ENCODE results near the gene RACGAP1.
A peak's percentile ranks its signal among the peaks of the same experiment; 100 is the strongest.

The RACGAP1 gene

GRCh38 chr12:49950273-49951251, 74.7 kb downstream of the RACGAP1 start, which contains the start of gene AQP2:
Gene AQP2, plus strand, starts transcription at chr12:49950737. Its CDS starts 94 bp downstream, at chr12:49950831.
- Histone ChIP-seq H3K27ac (ENCODE audit: insufficient read depth, low read length, poor library complexity, severe bottlenecking) (no peak within 1 kb of the TSS), H3K4me1 (ENCODE audit: control insufficient read depth, insufficient read depth, low read length, poor library complexity, severe bottlenecking) (no peaks in the 10 kb centered on the region), H3K4me3 (ENCODE audit: insufficient read depth, low read depth, low read length, poor library complexity, severe bottlenecking) (no peak within 1 kb of the TSS), H3K9me3 (ENCODE audit: control insufficient read depth, low read length) (no peaks in the 10 kb centered on the region), H3K36me3 (ENCODE audit: control insufficient read depth, insufficient read depth, low read length) (no peaks in the 10 kb centered on the region), H3K27me3 (replicated peaks; ENCODE audit: control insufficient read depth, insufficient read depth, low read length, poor library complexity, severe bottlenecking) (peaks cover 12% of the 10 kb centered on the region)
- no peak for DNase-seq

- no peak for DNase-seq
- Histone ChIP-seq H3K4me3 (ENCODE audit: insufficient read depth, low read depth, low read length, poor library complexity, severe bottlenecking) (no peak overlapping the region), H3K4me1 (ENCODE audit: control insufficient read depth, insufficient read depth, low read length, poor library complexity, severe bottlenecking) (peaks cover 6% of the 10 kb centered on the region), H3K36me3 (ENCODE audit: control insufficient read depth, insufficient read depth, low read length) (no peaks in the 10 kb centered on the region), H3K27ac (ENCODE audit: insufficient read depth, low read length, poor library complexity, severe bottlenecking) (no peak overlapping the region), H3K27me3 (replicated peaks; ENCODE audit: control insufficient read depth, insufficient read depth, low read length, poor library complexity, severe bottlenecking) (peaks cover 12% of the 10 kb centered on the region), H3K9me3 (ENCODE audit: control insufficient read depth, low read length) (no peaks in the 10 kb centered on the region)
Measured at GRCh38 chr12:49949866-49950265, 75.4 kb downstream of the RACGAP1 start.

- H3K27ac ChIP-seq (ENCODE audit: insufficient read depth, low read length, poor library complexity, severe bottlenecking) = no peak overlapping the region
- no peaks in the 10 kb centered on the region for H3K9me3 ChIP-seq (ENCODE audit: control insufficient read depth, low read length)
- peaks cover 10% of the 10 kb centered on the region for H3K4me1 ChIP-seq (ENCODE audit: control insufficient read depth, insufficient read depth, low read length, poor library complexity, severe bottlenecking)
- no peak overlapping the region for H3K4me3 ChIP-seq (ENCODE audit: insufficient read depth, low read depth, low read length, poor library complexity, severe bottlenecking)
- peaks cover 12% of the 10 kb centered on the region for H3K27me3 ChIP-seq (replicated peaks; ENCODE audit: control insufficient read depth, insufficient read depth, low read length, poor library complexity, severe bottlenecking)
- no peak for DNase-seq
- no peaks in the 10 kb centered on the region for H3K36me3 ChIP-seq (ENCODE audit: control insufficient read depth, insufficient read depth, low read length)
Measured at GRCh38 chr12:49948866-49949845, 76.1 kb downstream of the RACGAP1 start.

- Histone ChIP-seq H3K27ac (ENCODE audit: insufficient read depth, low read length, poor library complexity, severe bottlenecking) (no peak overlapping the region), H3K4me3 (ENCODE audit: insufficient read depth, low read depth, low read length, poor library complexity, severe bottlenecking) (no peak overlapping the region), H3K27me3 (replicated peaks; ENCODE audit: control insufficient read depth, insufficient read depth, low read length, poor library complexity, severe bottlenecking) (no peaks in the 10 kb centered on the region), H3K9me3 (ENCODE audit: control insufficient read depth, low read length) (no peaks in the 10 kb centered on the region), H3K36me3 (ENCODE audit: control insufficient read depth, insufficient read depth, low read length) (no peaks in the 10 kb centered on the region), H3K4me1 (ENCODE audit: control insufficient read depth, insufficient read depth, low read length, poor library complexity, severe bottlenecking) (peaks cover 20% of the 10 kb centered on the region)
- DNase-seq = no peak
Measured at GRCh38 chr12:49947593-49948226, 77.6 kb downstream of the RACGAP1 start.

GRCh38 chr12:49946497-49946896, 78.8 kb downstream of the RACGAP1 start:
- Histone ChIP-seq H3K27me3 (replicated peaks; ENCODE audit: control insufficient read depth, insufficient read depth, low read length, poor library complexity, severe bottlenecking) (no peaks in the 10 kb centered on the region), H3K27ac (ENCODE audit: insufficient read depth, low read length, poor library complexity, severe bottlenecking) (no peak overlapping the region), H3K36me3 (ENCODE audit: control insufficient read depth, insufficient read depth, low read length) (no peaks in the 10 kb centered on the region), H3K4me1 (ENCODE audit: control insufficient read depth, insufficient read depth, low read length, poor library complexity, severe bottlenecking) (peaks cover 29% of the 10 kb centered on the region), H3K9me3 (ENCODE audit: control insufficient read depth, low read length) (no peaks in the 10 kb centered on the region), H3K4me3 (ENCODE audit: insufficient read depth, low read depth, low read length, poor library complexity, severe bottlenecking) (no peak overlapping the region)
- no peak for DNase-seq

GRCh38 chr12:49946086-49946485, 79.2 kb downstream of the RACGAP1 start:
- H3K27me3 ChIP-seq (replicated peaks; ENCODE audit: control insufficient read depth, insufficient read depth, low read length, poor library complexity, severe bottlenecking) = no peaks in the 10 kb centered on the region
- peaks cover 29% of the 10 kb centered on the region for H3K4me1 ChIP-seq (ENCODE audit: control insufficient read depth, insufficient read depth, low read length, poor library complexity, severe bottlenecking)
- DNase-seq = no peak
- H3K4me3 ChIP-seq (ENCODE audit: insufficient read depth, low read depth, low read length, poor library complexity, severe bottlenecking) = no peak overlapping the region
- no peak overlapping the region for H3K27ac ChIP-seq (ENCODE audit: insufficient read depth, low read length, poor library complexity, severe bottlenecking)
- no peaks in the 10 kb centered on the region for H3K9me3 ChIP-seq (ENCODE audit: control insufficient read depth, low read length)
- H3K36me3 ChIP-seq (ENCODE audit: control insufficient read depth, insufficient read depth, low read length) = no peaks in the 10 kb centered on the region

- Histone ChIP-seq H3K36me3 (ENCODE audit: control insufficient read depth, insufficient read depth, low read length) (no peaks in the 10 kb centered on the region), H3K27ac (ENCODE audit: insufficient read depth, low read length, poor library complexity, severe bottlenecking) (peak overlapping the region; percentile 62), H3K4me1 (ENCODE audit: control insufficient read depth, insufficient read depth, low read length, poor library complexity, severe bottlenecking) (peaks cover 29% of the 10 kb centered on the region), H3K4me3 (ENCODE audit: insufficient read depth, low read depth, low read length, poor library complexity, severe bottlenecking) (no peak overlapping the region), H3K9me3 (ENCODE audit: control insufficient read depth, low read length) (no peaks in the 10 kb centered on the region), H3K27me3 (replicated peaks; ENCODE audit: control insufficient read depth, insufficient read depth, low read length, poor library complexity, severe bottlenecking) (no peaks in the 10 kb centered on the region)
- peak; percentile 63 to 70 (median 70) for DNase-seq
Measured at GRCh38 chr12:49945394-49946080, 79.8 kb downstream of the RACGAP1 start.

- Histone ChIP-seq H3K4me3 (ENCODE audit: insufficient read depth, low read depth, low read length, poor library complexity, severe bottlenecking) (no peak overlapping the region), H3K27ac (ENCODE audit: insufficient read depth, low read length, poor library complexity, severe bottlenecking) (peak overlapping the region; percentile 62), H3K36me3 (ENCODE audit: control insufficient read depth, insufficient read depth, low read length) (no peaks in the 10 kb centered on the region), H3K4me1 (ENCODE audit: control insufficient read depth, insufficient read depth, low read length, poor library complexity, severe bottlenecking) (peaks cover 29% of the 10 kb centered on the region), H3K27me3 (replicated peaks; ENCODE audit: control insufficient read depth, insufficient read depth, low read length, poor library complexity, severe bottlenecking) (no peaks in the 10 kb centered on the region), H3K9me3 (ENCODE audit: control insufficient read depth, low read length) (no peaks in the 10 kb centered on the region)
- no peak for DNase-seq
Measured at GRCh38 chr12:49944718-49945117, 80.6 kb downstream of the RACGAP1 start.

- Histone ChIP-seq H3K4me3 (ENCODE audit: insufficient read depth, low read depth, low read length, poor library complexity, severe bottlenecking) (no peak overlapping the region), H3K36me3 (ENCODE audit: control insufficient read depth, insufficient read depth, low read length) (no peaks in the 10 kb centered on the region), H3K4me1 (ENCODE audit: control insufficient read depth, insufficient read depth, low read length, poor library complexity, severe bottlenecking) (peaks cover 29% of the 10 kb centered on the region), H3K27me3 (replicated peaks; ENCODE audit: control insufficient read depth, insufficient read depth, low read length, poor library complexity, severe bottlenecking) (no peaks in the 10 kb centered on the region), H3K9me3 (ENCODE audit: control insufficient read depth, low read length) (no peaks in the 10 kb centered on the region), H3K27ac (ENCODE audit: insufficient read depth, low read length, poor library complexity, severe bottlenecking) (peak overlapping the region; percentile 12)
- no peak for DNase-seq
Measured at GRCh38 chr12:49944046-49944445, 81.2 kb downstream of the RACGAP1 start.
